ENCODE results near the gene KIF1A. TPM values are rescaled to one million over a fixed set of nuclear protein-coding genes. Genes with fewer than 3 reads are reported as not detected.

The KIF1A gene
- total and polyA plus RNA-seq, 2 donors = 1.2 to 5.2 TPM

DNA sequence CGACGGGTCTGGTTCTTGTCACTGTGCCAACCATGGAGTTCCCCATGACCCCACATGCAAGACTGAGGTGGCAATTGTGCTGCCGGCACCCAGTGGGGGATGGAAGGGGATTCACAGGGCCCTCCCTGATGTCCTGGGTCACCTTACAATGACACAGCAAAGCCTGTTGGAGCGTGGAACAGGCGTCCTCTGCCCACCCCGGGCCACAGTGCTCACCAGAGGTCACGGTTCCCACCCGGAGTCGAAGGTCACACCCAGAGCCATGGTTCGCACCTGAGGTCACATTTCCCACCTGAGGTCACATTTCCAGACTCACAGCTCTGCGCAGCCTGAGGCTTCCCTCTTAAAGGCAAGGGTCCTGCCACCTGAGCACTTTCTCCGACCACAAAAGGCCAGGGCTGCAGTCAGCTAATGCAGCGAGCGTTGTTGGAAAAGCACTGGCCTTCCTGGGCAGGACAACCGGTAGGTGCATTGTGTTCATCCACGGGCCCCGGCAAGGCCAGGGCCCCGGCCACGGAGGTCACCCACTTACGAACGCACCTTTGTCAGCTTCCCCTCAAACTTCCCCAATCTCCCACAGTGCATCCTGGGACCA, 24.0 kb downstream of the KIF1A start:
- DNase-seq (ENCODE audit: extremely low spot score) = no peak
- Histone ChIP-seq H3K4me1 (ENCODE audit: insufficient read depth) (no peaks in the 10 kb centered on the region), H3K36me3 (ENCODE audit: insufficient read depth) (no peaks in the 10 kb centered on the region), H3K27ac (ENCODE audit: low read depth) (no peak overlapping the region), H3K4me3 (ENCODE audit: low read depth, low read length) (no peak overlapping the region)
- WGBS = 92% methylated on average over 21 of the region's 21 CpGs

DNA sequence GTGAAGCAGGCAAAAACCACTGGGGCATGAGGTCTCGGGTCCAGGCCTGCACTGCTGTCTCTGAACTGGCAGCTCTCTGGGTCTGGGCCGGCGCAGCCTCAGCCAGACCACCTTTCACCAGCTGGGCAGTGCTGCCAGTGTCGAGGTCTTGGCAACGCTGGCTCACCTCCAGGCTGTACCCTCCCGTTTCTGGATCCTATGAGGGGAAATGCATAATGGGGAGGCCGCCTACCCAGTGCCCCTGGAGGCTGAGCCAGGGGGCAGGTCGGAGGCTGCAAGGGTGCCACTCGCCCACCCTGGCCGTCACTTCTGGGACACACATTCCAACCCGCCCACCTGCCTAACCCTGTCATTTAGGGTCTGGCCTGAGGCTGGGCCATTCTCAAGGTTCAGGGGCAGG, 24.6 kb downstream of the KIF1A start:
- 87% methylated on average over 11 of the region's 11 CpGs for WGBS
- H3K4me1 ChIP-seq (ENCODE audit: insufficient read depth) = no peaks in the 10 kb centered on the region
- no peaks in the 10 kb centered on the region for H3K36me3 ChIP-seq (ENCODE audit: insufficient read depth)
- H3K27ac ChIP-seq (ENCODE audit: low read depth) = no peak overlapping the region
- H3K4me3 ChIP-seq (ENCODE audit: low read depth, low read length) = no peak overlapping the region
- DNase-seq (ENCODE audit: extremely low spot score) = no peak

GRCh38 chr2:240794178-240794721, 25.8 kb downstream of the KIF1A start:
- no peak for DNase-seq (ENCODE audit: extremely low spot score)
- Histone ChIP-seq H3K4me3 (ENCODE audit: low read depth, low read length) (no peak overlapping the region), H3K27ac (ENCODE audit: low read depth) (no peak overlapping the region), H3K36me3 (ENCODE audit: insufficient read depth) (no peaks in the 10 kb centered on the region), H3K4me1 (ENCODE audit: insufficient read depth) (no peaks in the 10 kb centered on the region)
- 80% methylated on average over 17 of the region's 17 CpGs for WGBS

DNA sequence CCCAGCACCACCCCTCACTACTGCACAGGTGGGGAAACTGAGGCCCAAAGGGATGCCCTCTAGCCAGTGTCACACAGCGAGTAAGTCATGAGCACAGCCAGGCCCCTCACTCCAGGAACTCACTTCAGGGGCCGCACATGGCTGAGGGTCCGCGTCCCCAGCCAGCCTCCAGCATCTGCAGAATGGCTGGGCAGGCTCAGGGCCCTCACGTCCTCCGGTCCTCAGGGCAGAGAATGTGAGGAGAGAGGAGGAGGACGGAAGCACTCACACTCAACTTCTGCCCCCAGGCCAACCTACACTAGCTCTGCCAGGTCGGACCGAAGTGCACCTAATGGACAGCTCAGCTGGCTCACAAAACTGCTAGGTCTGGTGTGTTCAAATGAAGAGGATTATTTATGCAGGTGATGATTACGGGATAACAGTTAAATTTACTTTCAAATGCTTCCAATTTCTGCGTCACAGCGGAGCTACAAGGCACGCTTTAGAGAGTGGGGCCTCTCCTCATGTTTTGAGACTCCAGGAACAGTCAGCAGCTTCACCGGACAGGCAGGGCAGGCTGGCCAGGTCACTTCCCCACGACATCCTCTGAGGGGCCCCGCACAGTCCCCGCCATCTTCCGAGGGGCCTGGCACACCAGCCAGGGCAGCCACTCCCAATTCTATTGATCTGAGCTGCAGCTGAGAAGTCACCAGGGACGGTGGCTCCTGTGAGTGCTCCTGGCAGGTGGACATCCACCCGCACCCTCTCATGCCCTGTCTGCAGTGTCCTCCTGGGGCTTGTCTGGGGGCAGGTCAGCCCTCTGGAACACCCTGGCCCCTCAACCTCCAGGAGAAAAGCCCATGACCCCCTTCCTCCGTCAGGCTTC, 26.5 kb downstream of the KIF1A start:
- no peak overlapping the region for H3K27ac ChIP-seq (ENCODE audit: low read depth)
- 86% methylated on average over 21 of the region's 21 CpGs for WGBS
- no peak for DNase-seq (ENCODE audit: extremely low spot score)

GRCh38 chr2:240792629-240793312, 27.2 kb downstream of the KIF1A start:
- no peak for DNase-seq (ENCODE audit: extremely low spot score)
- H3K4me3 ChIP-seq (ENCODE audit: low read depth, low read length) = no peak overlapping the region
- no peaks in the 10 kb centered on the region for H3K36me3 ChIP-seq (ENCODE audit: insufficient read depth)
- H3K27ac ChIP-seq (ENCODE audit: low read depth) = no peak overlapping the region
- 77% methylated on average over 19 of the region's 19 CpGs for WGBS
- H3K4me1 ChIP-seq (ENCODE audit: insufficient read depth) = no peaks in the 10 kb centered on the region

More for the DNA sequence above, 26.5 kb downstream of the KIF1A start:
- H3K4me1 ChIP-seq (ENCODE audit: insufficient read depth) = no peaks in the 10 kb centered on the region
- no peak overlapping the region for H3K4me3 ChIP-seq (ENCODE audit: low read depth, low read length)
- H3K36me3 ChIP-seq (ENCODE audit: insufficient read depth) = no peaks in the 10 kb centered on the region

- H3K36me3 ChIP-seq (ENCODE audit: insufficient read depth) = no peaks in the 10 kb centered on the region
- peak; percentile 77 for DNase-seq (ENCODE audit: extremely low spot score)
- 37% methylated on average over 15 of the region's 15 CpGs for WGBS
- no peak overlapping the region for H3K4me3 ChIP-seq (ENCODE audit: low read depth, low read length)
- H3K27ac ChIP-seq (ENCODE audit: low read depth) = no peak overlapping the region
- no peaks in the 10 kb centered on the region for H3K4me1 ChIP-seq (ENCODE audit: insufficient read depth)
These were observed 28.0 kb downstream of the KIF1A start for GRCh38 chr2:240791821-240792628.

GRCh38 chr2:240791221-240791800, 28.7 kb downstream of the KIF1A start:
- no peak for DNase-seq (ENCODE audit: extremely low spot score)
- WGBS = 84% methylated on average over 19 of the region's 19 CpGs
- no peak overlapping the region for H3K27ac ChIP-seq (ENCODE audit: low read depth)
- no peaks in the 10 kb centered on the region for H3K36me3 ChIP-seq (ENCODE audit: insufficient read depth)
- no peaks in the 10 kb centered on the region for H3K4me1 ChIP-seq (ENCODE audit: insufficient read depth)
- H3K4me3 ChIP-seq (ENCODE audit: low read depth, low read length) = no peak overlapping the region

GRCh38 chr2:240790370-240791220, 29.4 kb downstream of the KIF1A start:
- WGBS = 92% methylated on average over 21 of the region's 21 CpGs
- H3K4me1 ChIP-seq (ENCODE audit: insufficient read depth) = no peaks in the 10 kb centered on the region
- H3K36me3 ChIP-seq (ENCODE audit: insufficient read depth) = no peaks in the 10 kb centered on the region
- no peak for DNase-seq (ENCODE audit: extremely low spot score)
- no peak overlapping the region for H3K27ac ChIP-seq (ENCODE audit: low read depth)
- no peak overlapping the region for H3K4me3 ChIP-seq (ENCODE audit: low read depth, low read length)

DNA sequence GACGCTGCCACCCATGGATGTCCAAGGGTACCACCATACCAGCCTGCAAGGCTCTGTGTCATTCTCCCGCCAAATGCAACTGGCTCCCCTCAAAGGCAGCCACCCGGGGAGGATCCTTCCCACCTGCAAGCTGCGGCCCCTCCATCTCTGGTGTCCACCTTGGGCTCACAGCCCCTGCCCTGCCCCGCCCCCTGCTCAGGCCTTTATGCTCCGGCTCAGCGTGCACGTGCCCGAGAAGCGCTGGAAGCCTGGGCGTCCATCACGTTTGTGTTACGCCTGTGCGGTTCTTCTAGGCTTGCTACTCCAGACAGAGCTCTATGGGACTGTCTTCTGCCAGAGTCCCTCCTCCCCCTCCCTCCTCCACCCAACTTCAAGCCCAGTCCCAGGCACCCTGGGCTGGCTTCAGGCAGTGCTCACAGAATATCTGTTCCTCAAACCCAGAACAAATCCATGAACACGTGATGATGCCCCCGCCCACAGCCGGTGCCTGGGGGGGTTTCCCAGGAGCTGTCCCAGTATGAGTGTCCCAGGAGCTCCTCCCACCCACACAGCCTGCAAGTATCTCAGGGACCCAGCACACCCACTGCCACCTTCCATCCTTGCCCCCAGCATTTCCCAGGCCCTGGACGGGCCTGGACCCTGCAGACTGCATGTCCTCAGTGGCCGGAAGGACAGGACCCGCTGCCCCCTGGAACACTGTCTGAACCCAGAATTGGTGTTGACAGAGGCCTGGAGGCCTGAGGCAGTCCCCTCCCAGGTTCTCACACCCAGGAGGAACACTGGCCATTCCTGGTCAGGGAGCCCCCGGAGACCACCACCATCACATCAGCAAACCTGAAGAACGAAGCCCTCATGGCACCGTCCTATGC, 30.3 kb downstream of the KIF1A start:
- Histone ChIP-seq H3K36me3 (ENCODE audit: insufficient read depth) (no peaks in the 10 kb centered on the region), H3K4me3 (ENCODE audit: low read depth, low read length) (no peak overlapping the region), H3K4me1 (ENCODE audit: insufficient read depth) (no peaks in the 10 kb centered on the region), H3K27ac (ENCODE audit: low read depth) (no peak overlapping the region)
- no peak for DNase-seq (ENCODE audit: extremely low spot score)
- 88% methylated on average over 23 of the region's 23 CpGs for WGBS

DNA sequence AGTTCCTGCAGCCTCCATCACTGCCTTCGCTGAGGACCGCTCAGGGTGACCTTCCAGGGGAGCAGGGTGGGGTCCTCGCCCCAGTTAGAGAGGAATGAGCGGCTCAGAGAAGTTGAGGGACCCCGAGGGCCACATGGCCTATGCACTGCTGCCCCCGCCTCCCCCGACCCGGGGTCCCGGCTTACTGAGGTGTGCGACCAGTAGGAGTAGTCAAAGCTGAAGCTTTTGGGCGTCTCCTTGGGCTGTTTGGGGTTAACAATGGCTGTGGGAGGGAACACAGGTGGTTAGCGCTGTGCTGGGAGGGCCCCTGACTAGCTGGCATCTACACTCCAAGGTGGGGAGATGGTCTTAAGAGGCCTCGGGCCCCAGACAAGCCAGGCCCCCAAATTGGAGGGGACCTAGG, 31.0 kb downstream of the KIF1A start:
- Histone ChIP-seq H3K4me1 (ENCODE audit: insufficient read depth) (no peaks in the 10 kb centered on the region), H3K27ac (ENCODE audit: low read depth) (no peak overlapping the region), H3K36me3 (ENCODE audit: insufficient read depth) (no peaks in the 10 kb centered on the region), H3K4me3 (ENCODE audit: low read depth, low read length) (no peak overlapping the region)
- 94% methylated on average over 13 of the region's 13 CpGs for WGBS
- no peak for DNase-seq (ENCODE audit: extremely low spot score)

DNA sequence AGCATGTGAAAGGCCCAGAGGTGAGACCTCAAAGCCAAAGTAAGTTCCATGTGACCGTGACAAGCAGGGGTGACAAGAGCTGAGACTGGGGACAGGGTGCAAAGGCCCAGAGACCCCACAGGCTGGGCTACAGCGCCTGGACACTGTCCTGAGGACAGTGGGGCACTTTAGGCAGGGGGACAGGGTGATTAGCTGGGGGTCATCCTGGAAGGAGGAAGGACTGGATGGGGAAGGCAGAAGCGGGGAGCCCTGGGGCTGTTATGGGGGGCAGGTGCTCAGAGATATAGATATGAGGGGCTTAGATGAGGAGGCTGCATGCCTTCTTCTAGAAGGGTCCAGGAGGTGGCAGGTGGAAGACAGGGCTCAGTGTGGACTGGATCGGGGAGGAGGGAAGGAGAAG, 31.5 kb downstream of the KIF1A start:
- no peak overlapping the region for H3K27ac ChIP-seq (ENCODE audit: low read depth)
- no peaks in the 10 kb centered on the region for H3K4me1 ChIP-seq (ENCODE audit: insufficient read depth)
- DNase-seq (ENCODE audit: extremely low spot score) = no peak
- 92% methylated on average over 4 of the region's 4 CpGs for WGBS
- no peak overlapping the region for H3K4me3 ChIP-seq (ENCODE audit: low read depth, low read length)
- H3K36me3 ChIP-seq (ENCODE audit: insufficient read depth) = no peaks in the 10 kb centered on the region

Measured in urinary bladder (tissue), 4 donors.